WTC11 (cell line): Measurements from ENCODE around the gene KRT24. TPM values are rescaled to one million over a fixed set of nuclear protein-coding genes. Genes with fewer than 3 reads are reported as not detected.

Experiments
- ATAC-seq: fragments of 200-7000 bp; cut with Tn5 transposase; 2 replicates; pipeline ENCODE4 v1.10.0; 2021; ENCODE audit warnings: mild to moderate bottlenecking, moderate library complexity
- CTCF ChIA-PET: fragments of 300-600 bp; sonication (Branson Sonifier 250); formaldehyde crosslinking; loops from one replicate; lab custom pipeline; 2021; ENCODE audit warnings: antibody characterized with exemption; lab: Charles Lee
- POLR2A ChIA-PET: fragments of 350-600 bp; sonication (Branson Sonifier 250); formaldehyde crosslinking; loops from one replicate; lab custom pipeline; 2021; ENCODE audit warnings: antibody characterized with exemption; lab: Charles Lee
- DNase-seq: peaks from one replicate; pipeline ENCODE4 v3.0.0; 2021; ENCODE audit warnings: low spot score
- H3K27ac Mint-ChIP-seq: 2 replicates; pipeline ENCODE4 v1.8.0; 2021; ENCODE audit warnings: mixed read lengths
- H3K27me3 Mint-ChIP-seq: 2 replicates; pipeline ENCODE4 v1.8.0; 2021; ENCODE audit warnings: low read depth, mild to moderate bottlenecking, moderate library complexity, mixed read lengths
- H3K36me3 Mint-ChIP-seq: 2 replicates; pipeline ENCODE4 v1.8.0; 2021; ENCODE audit warnings: mixed read lengths
- H3K4me1 Mint-ChIP-seq: 2 replicates; pipeline ENCODE4 v1.8.0; 2022; ENCODE audit warnings: mixed read lengths
- H3K4me3 Mint-ChIP-seq: 2 replicates; pipeline ENCODE4 v1.8.0; 2021; ENCODE audit warnings: mild to moderate bottlenecking, moderate library complexity, mixed read lengths
- H3K9me3 Mint-ChIP-seq: 2 replicates; pipeline ENCODE4 v1.8.0; 2021; ENCODE audit warnings: mixed read lengths
- CBFB ChIP-seq: sonication (generic); formaldehyde crosslinking; IDR thresholded peaks from 2 replicates; pipeline ENCODE4 v1.8.1; 2022; ENCODE audit warnings: mild to moderate bottlenecking, low read depth, missing genetic modification reagents
- ESRRA ChIP-seq: sonication (generic); formaldehyde crosslinking; IDR thresholded peaks from 2 replicates; pipeline ENCODE4 v1.8.1; 2022; ENCODE audit warnings: mild to moderate bottlenecking, missing genetic modification reagents, borderline replicate concordance
- HMGA2 ChIP-seq: fragments of 250-450 bp; sonication (Bioruptor Pico); IDR thresholded peaks from 2 replicates; pipeline ENCODE4 v1.4.0; 2021; ENCODE audit warnings: mild to moderate bottlenecking, moderate library complexity
- RORB ChIP-seq: fragments of 250-450 bp; sonication (Bioruptor Pico); IDR thresholded peaks from 2 replicates; pipeline ENCODE4 v1.9.0; 2021; ENCODE audit warnings: mild to moderate bottlenecking
- SMAD3 ChIP-seq: sonication (generic); formaldehyde crosslinking; IDR thresholded peaks from 2 replicates; pipeline ENCODE4 v1.8.0; 2022; ENCODE audit warnings: missing genetic modification reagents, mild to moderate bottlenecking, borderline replicate concordance
- TCF7 ChIP-seq: sonication (generic); formaldehyde crosslinking; IDR thresholded peaks from 2 replicates; pipeline ENCODE4 v1.8.0; 2022; ENCODE audit warnings: mild to moderate bottlenecking, low read depth, missing genetic modification reagents, moderate library complexity
- TEAD1 ChIP-seq: sonication (generic); formaldehyde crosslinking; IDR thresholded peaks from 2 replicates; pipeline ENCODE4 v1.8.0; 2022; ENCODE audit warnings: mild to moderate bottlenecking, missing genetic modification reagents
- TEAD4 ChIP-seq: sonication (generic); formaldehyde crosslinking; IDR thresholded peaks from 2 replicates; pipeline ENCODE4 v1.8.0; 2022; ENCODE audit warnings: mild to moderate bottlenecking, missing genetic modification reagents
- TP53 ChIP-seq: sonication (generic); formaldehyde crosslinking; IDR thresholded peaks from 2 replicates; pipeline ENCODE4 v1.8.1; 2023; ENCODE audit warnings: mild to moderate bottlenecking, missing genetic modification reagents
- ZNF138 ChIP-seq: sonication (generic); formaldehyde crosslinking; conservative IDR thresholded peaks from 2 replicates; pipeline ENCODE4 v1.8.1; 2022; ENCODE audit warnings: mild to moderate bottlenecking, moderate library complexity, missing genetic modification reagents
- ZNF219 ChIP-seq: sonication (generic); formaldehyde crosslinking; IDR thresholded peaks from 2 replicates; pipeline ENCODE4 v1.8.0; 2023; ENCODE audit warnings: missing genetic modification reagents, mild to moderate bottlenecking, borderline replicate concordance
- total RNA-seq: library from RNA; stranded (reverse); gene quantifications from 3 replicates; pipeline ENCODE4 v1.2.3, GENCODE V29; 2021
- TF ChIP-seq, protein P1 (sequence below): sonication (generic); formaldehyde crosslinking; IDR thresholded peaks from 2 replicates; pipeline ENCODE4 v1.8.0; 2022; ENCODE audit warnings: mild to moderate bottlenecking, missing genetic modification reagents
- TF ChIP-seq, protein P2 (sequence below): sonication (generic); formaldehyde crosslinking; IDR thresholded peaks from 2 replicates; pipeline ENCODE4 v1.8.0; 2022; ENCODE audit warnings: mild to moderate bottlenecking, missing genetic modification reagents
- TF ChIP-seq, protein P3 (sequence below): sonication (generic); formaldehyde crosslinking; IDR thresholded peaks from 2 replicates; pipeline ENCODE4 v1.8.1; 2023; ENCODE audit warnings: mild to moderate bottlenecking, missing genetic modification reagents
- TF ChIP-seq, protein P4 (sequence below): fragments of 250-450 bp; sonication (Bioruptor Pico); IDR thresholded peaks from 2 replicates; pipeline ENCODE4 v1.8.0; 2021; ENCODE audit warnings: mild to moderate bottlenecking
- TF ChIP-seq, protein P5 (sequence below): fragments of 250-450 bp; sonication (Bioruptor Pico); conservative IDR thresholded peaks from 2 replicates; pipeline ENCODE4 v1.9.0; 2021; ENCODE audit warnings: mild to moderate bottlenecking
- TF ChIP-seq, protein P6 (sequence below): fragments of 250-450 bp; sonication (Bioruptor Pico); IDR thresholded peaks from 2 replicates; pipeline ENCODE4 v1.9.0; 2021; ENCODE audit warnings: mild to moderate bottlenecking, borderline replicate concordance

KRT24 gene
- total RNA-seq, 1 experiment from 2014 or later: not detected

DNA sequence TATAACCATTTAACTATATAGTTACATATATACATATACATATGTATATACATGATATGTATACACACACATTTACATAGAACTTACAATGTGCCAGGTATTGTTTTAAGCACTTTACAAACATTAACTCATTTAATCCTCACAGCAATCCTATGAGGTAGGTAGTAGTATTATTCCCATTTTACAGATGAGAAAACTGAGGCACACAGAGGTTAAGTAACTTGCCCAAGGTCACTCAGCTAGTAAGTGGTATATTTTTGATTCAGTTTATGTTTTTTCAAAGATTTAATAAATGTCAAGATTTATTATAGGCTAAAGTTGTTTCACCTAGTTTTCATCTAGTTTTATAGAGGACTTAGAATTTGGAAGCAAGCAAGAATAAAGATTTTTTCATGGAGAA is 45.2 kb downstream of the KRT24 start:
- Mint-ChIP-seq H3K9me3 (no peaks in the 10 kb centered on the region), H3K27ac (no peak overlapping the region), H3K27me3 (no peaks in the 10 kb centered on the region), H3K4me3 (no peak overlapping the region), H3K4me1 (peaks cover 3% of the 10 kb centered on the region; the same call in 1 of the 2 replicates), H3K36me3 (no peaks in the 10 kb centered on the region)
- CTCF ChIA-PET: no interaction called here
- POLR2A ChIA-PET: no interaction called here
- no peak for DNase-seq
- TF ChIP-seq ZNF219 (CRISPR knock-in tag) (no peak), TEAD4 (CRISPR knock-in tag) (no peak), SMAD3 (CRISPR knock-in tag) (no peak), CBFB (CRISPR knock-in tag) (no peak), TCF7 (CRISPR knock-in tag) (no peak), TP53 (CRISPR knock-in tag) (no peak), RORB (CRISPR knock-in tag) (no peak), ZNF138 (CRISPR knock-in tag) (no peak)
- TF ChIP-seq, protein P1, sequence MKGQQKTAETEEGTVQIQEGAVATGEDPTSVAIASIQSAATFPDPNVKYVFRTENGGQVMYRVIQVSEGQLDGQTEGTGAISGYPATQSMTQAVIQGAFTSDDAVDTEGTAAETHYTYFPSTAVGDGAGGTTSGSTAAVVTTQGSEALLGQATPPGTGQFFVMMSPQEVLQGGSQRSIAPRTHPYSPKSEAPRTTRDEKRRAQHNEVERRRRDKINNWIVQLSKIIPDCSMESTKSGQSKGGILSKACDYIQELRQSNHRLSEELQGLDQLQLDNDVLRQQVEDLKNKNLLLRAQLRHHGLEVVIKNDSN: no peak
- TF ChIP-seq, protein P2, sequence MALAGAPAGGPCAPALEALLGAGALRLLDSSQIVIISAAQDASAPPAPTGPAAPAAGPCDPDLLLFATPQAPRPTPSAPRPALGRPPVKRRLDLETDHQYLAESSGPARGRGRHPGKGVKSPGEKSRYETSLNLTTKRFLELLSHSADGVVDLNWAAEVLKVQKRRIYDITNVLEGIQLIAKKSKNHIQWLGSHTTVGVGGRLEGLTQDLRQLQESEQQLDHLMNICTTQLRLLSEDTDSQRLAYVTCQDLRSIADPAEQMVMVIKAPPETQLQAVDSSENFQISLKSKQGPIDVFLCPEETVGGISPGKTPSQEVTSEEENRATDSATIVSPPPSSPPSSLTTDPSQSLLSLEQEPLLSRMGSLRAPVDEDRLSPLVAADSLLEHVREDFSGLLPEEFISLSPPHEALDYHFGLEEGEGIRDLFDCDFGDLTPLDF (CRISPR knock-in tag): no peak
- TF ChIP-seq, protein P3, sequence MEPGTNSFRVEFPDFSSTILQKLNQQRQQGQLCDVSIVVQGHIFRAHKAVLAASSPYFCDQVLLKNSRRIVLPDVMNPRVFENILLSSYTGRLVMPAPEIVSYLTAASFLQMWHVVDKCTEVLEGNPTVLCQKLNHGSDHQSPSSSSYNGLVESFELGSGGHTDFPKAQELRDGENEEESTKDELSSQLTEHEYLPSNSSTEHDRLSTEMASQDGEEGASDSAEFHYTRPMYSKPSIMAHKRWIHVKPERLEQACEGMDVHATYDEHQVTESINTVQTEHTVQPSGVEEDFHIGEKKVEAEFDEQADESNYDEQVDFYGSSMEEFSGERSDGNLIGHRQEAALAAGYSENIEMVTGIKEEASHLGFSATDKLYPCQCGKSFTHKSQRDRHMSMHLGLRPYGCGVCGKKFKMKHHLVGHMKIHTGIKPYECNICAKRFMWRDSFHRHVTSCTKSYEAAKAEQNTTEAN (CRISPR knock-in tag): no peak
- TF ChIP-seq, protein P4, sequence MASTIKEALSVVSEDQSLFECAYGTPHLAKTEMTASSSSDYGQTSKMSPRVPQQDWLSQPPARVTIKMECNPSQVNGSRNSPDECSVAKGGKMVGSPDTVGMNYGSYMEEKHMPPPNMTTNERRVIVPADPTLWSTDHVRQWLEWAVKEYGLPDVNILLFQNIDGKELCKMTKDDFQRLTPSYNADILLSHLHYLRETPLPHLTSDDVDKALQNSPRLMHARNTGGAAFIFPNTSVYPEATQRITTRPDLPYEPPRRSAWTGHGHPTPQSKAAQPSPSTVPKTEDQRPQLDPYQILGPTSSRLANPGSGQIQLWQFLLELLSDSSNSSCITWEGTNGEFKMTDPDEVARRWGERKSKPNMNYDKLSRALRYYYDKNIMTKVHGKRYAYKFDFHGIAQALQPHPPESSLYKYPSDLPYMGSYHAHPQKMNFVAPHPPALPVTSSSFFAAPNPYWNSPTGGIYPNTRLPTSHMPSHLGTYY (CRISPR knock-in tag): no peak
- TF ChIP-seq, protein P5, sequence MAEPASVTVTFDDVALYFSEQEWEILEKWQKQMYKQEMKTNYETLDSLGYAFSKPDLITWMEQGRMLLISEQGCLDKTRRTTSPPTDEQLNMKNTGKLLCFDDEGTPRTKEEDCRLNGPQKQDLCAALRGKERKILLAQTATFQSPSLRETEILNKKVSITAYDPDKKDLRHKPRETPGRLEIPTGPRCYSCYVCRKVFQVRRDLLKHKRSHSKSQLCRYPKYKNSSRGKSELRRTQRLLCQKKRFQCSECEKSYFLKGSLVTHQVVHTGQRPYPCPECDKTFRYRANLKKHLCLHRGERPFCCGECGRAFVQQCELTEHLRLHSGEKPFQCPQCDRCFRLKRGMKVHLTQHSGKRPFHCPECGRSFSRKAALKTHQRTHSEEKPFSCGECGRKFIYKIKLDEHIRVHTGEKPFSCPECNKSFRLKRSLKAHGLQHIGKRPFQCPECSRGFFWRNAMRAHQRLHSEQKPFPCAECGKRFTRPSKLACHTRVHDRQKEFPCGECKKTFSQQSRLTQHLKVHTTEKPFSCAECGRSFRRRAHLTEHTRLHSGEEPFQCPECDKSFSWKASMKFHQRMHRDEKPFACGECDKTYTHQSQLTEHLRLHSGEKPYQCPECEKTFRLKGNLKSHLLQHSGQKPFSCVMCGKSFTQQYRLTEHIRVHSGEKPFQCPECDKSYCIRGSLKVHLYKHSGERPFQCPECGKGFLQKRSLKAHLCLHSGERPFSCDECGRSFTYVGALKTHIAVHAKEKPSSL (CRISPR knock-in tag): no peak
- ATAC-seq: no peak

DNA sequence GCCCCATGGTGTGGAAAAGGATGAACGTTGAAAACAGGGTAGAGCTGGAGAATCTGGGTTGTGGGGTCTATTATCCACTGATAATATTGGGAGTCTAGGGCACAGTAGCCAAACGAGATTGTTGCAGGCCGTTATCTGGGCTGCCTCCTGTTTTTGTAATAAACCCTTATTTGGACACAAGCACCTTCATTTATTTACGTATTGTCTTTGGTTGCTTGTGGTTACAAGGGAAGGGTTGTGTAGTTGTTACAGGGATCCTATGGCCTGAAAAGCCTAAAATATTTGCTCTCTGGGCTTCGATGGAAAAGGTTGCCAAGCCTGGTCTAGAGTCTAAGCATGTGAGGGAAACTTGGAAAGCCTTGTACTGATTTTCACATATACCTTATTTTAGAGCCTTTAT is 51.6 kb downstream of the KRT24 start:
- no peak for DNase-seq
- no peaks in the 10 kb centered on the region for H3K9me3 Mint-ChIP-seq
- H3K4me3 Mint-ChIP-seq: no peak overlapping the region
- CTCF ChIA-PET: interaction anchor here (0.7 to 1.4 kb wide), 2 partner anchors 32 to 997 kb away, joined by 3 to 5 read pairs; no protein-coding TSS in a partner anchor
- H3K27ac Mint-ChIP-seq: no peak overlapping the region
- TF ChIP-seq, protein P6, sequence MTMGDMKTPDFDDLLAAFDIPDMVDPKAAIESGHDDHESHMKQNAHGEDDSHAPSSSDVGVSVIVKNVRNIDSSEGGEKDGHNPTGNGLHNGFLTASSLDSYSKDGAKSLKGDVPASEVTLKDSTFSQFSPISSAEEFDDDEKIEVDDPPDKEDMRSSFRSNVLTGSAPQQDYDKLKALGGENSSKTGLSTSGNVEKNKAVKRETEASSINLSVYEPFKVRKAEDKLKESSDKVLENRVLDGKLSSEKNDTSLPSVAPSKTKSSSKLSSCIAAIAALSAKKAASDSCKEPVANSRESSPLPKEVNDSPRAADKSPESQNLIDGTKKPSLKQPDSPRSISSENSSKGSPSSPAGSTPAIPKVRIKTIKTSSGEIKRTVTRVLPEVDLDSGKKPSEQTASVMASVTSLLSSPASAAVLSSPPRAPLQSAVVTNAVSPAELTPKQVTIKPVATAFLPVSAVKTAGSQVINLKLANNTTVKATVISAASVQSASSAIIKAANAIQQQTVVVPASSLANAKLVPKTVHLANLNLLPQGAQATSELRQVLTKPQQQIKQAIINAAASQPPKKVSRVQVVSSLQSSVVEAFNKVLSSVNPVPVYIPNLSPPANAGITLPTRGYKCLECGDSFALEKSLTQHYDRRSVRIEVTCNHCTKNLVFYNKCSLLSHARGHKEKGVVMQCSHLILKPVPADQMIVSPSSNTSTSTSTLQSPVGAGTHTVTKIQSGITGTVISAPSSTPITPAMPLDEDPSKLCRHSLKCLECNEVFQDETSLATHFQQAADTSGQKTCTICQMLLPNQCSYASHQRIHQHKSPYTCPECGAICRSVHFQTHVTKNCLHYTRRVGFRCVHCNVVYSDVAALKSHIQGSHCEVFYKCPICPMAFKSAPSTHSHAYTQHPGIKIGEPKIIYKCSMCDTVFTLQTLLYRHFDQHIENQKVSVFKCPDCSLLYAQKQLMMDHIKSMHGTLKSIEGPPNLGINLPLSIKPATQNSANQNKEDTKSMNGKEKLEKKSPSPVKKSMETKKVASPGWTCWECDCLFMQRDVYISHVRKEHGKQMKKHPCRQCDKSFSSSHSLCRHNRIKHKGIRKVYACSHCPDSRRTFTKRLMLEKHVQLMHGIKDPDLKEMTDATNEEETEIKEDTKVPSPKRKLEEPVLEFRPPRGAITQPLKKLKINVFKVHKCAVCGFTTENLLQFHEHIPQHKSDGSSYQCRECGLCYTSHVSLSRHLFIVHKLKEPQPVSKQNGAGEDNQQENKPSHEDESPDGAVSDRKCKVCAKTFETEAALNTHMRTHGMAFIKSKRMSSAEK (CRISPR knock-in tag): no peak
- TF ChIP-seq ESRRA (CRISPR knock-in tag) (no peak), TEAD1 (CRISPR knock-in tag) (no peak), HMGA2 (CRISPR knock-in tag) (no peak)
- H3K27me3 Mint-ChIP-seq: peaks cover 6% of the 10 kb centered on the region; the same call in 1 of the 2 replicates
- no peaks in the 10 kb centered on the region for H3K36me3 Mint-ChIP-seq
- H3K4me1 Mint-ChIP-seq: peaks cover 7% of the 10 kb centered on the region
- ATAC-seq: no peak
- POLR2A ChIA-PET: no interaction called here
